ENCODE results near the gene ZNF787. TPM values are rescaled to one million over a fixed set of nuclear protein-coding genes. Genes with fewer than 3 reads are reported as not detected.

Gene ZNF787
- total and polyA plus RNA-seq, 2 of the 13 experiments (the other 11 are each of a cell fraction or from before 2014, with no cell fraction given), result 15.1 to 42.8 TPM

DNA sequence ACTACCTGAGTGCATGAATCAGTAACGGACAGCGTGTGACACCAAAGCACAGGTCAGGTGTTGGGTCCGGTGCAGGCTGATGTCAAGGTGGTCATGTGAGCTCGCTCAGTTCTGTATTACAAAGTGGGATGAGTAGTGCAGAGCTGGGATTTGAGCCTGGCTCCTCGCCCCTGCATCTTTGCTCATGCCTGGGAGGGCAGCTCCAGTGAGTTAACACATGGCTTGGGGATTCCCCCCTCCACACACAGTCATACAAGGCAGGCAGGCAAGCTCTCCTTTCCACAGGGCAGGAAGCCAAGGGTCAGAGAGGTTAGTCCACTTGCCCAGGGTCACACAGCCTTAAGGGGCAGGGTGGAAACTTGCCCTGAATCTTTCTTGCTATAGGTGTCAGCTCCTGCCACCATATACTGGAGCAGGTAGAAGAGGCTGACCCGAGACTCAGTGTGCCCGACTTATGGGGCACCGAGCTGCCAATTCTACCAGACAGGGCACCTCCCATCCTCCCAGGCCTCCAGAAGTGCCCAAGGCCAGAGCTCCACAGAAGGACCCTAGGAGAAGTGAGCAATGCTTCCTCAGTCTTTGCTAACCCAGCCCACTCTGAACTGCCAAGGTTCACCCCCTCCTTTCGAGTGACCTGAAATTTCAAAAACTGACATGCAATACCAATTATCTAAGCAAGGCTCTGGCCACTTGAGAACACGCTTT is 35.4 kb downstream of the ZNF787 start (continued):
- no peak for TF ChIP-seq ZBTB25 (CRISPR knock-in tag; IDR thresholded peaks at IDR 0.05)
- no peak for TF ChIP-seq ZNF816 (CRISPR knock-in tag; IDR thresholded peaks at IDR 0.05; ENCODE audit: borderline replicate concordance)
- no peak for TF ChIP-seq ZNF589 (CRISPR knock-in tag; conservative IDR thresholded peaks at IDR 0.05)
- TF ChIP-seq HDAC1 (CRISPR knock-in tag; IDR thresholded peaks at IDR 0.05), result no peak
- no peak for TF ChIP-seq ZC3H4 (CRISPR knock-in tag; IDR thresholded peaks at IDR 0.05; ENCODE audit: borderline replicate concordance)
- no peak for TF ChIP-seq ZSCAN22 (CRISPR knock-in tag; IDR thresholded peaks at IDR 0.05)
- TF ChIP-seq FOXM1 (CRISPR knock-in tag; IDR thresholded peaks at IDR 0.05), result no peak
- TF ChIP-seq ZNF768 (CRISPR knock-in tag; IDR thresholded peaks at IDR 0.05), result peak; percentile 99
- no peak for TF ChIP-seq CHD2 (IDR thresholded peaks at IDR 0.05; ENCODE audit: low read depth, low read length)
- TF ChIP-seq PAWR (CRISPR knock-in tag; IDR thresholded peaks at IDR 0.05; ENCODE audit: borderline replicate concordance), result no peak
- no peak for TF ChIP-seq ZNF703 (CRISPR knock-in tag; IDR thresholded peaks at IDR 0.05; ENCODE audit: borderline replicate concordance)
- no peak for TF ChIP-seq MLLT10 (CRISPR knock-in tag; IDR thresholded peaks at IDR 0.05)
- no peak for TF ChIP-seq ARNTL (CRISPR knock-in tag; IDR thresholded peaks at IDR 0.05)
- TF ChIP-seq PPARG (CRISPR knock-in tag; conservative IDR thresholded peaks at IDR 0.05), result no peak
- peak; percentile 95 for TF ChIP-seq ZMYM3 (CRISPR knock-in tag; IDR thresholded peaks at IDR 0.05)
- TF ChIP-seq ZBTB3 (CRISPR knock-in tag; IDR thresholded peaks at IDR 0.05; ENCODE audit: borderline replicate concordance, low read depth), result no peak
- no peak for TF ChIP-seq NFE2L1 (CRISPR knock-in tag; IDR thresholded peaks at IDR 0.05; ENCODE audit: borderline replicate concordance)
- TF ChIP-seq, protein P1, sequence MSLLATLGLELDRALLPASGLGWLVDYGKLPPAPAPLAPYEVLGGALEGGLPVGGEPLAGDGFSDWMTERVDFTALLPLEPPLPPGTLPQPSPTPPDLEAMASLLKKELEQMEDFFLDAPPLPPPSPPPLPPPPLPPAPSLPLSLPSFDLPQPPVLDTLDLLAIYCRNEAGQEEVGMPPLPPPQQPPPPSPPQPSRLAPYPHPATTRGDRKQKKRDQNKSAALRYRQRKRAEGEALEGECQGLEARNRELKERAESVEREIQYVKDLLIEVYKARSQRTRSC (CRISPR knock-in tag; IDR thresholded peaks at IDR 0.05; ENCODE audit: low read depth), result no peak
- TF ChIP-seq NFKBIZ (CRISPR knock-in tag; IDR thresholded peaks at IDR 0.05), result no peak
- no peak for TF ChIP-seq ZFAT (CRISPR knock-in tag; conservative IDR thresholded peaks at IDR 0.05)
- TF ChIP-seq, protein P2, sequence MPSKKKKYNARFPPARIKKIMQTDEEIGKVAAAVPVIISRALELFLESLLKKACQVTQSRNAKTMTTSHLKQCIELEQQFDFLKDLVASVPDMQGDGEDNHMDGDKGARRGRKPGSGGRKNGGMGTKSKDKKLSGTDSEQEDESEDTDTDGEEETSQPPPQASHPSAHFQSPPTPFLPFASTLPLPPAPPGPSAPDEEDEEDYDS (CRISPR knock-in tag; IDR thresholded peaks at IDR 0.05), result no peak
- TF ChIP-seq, protein P3, sequence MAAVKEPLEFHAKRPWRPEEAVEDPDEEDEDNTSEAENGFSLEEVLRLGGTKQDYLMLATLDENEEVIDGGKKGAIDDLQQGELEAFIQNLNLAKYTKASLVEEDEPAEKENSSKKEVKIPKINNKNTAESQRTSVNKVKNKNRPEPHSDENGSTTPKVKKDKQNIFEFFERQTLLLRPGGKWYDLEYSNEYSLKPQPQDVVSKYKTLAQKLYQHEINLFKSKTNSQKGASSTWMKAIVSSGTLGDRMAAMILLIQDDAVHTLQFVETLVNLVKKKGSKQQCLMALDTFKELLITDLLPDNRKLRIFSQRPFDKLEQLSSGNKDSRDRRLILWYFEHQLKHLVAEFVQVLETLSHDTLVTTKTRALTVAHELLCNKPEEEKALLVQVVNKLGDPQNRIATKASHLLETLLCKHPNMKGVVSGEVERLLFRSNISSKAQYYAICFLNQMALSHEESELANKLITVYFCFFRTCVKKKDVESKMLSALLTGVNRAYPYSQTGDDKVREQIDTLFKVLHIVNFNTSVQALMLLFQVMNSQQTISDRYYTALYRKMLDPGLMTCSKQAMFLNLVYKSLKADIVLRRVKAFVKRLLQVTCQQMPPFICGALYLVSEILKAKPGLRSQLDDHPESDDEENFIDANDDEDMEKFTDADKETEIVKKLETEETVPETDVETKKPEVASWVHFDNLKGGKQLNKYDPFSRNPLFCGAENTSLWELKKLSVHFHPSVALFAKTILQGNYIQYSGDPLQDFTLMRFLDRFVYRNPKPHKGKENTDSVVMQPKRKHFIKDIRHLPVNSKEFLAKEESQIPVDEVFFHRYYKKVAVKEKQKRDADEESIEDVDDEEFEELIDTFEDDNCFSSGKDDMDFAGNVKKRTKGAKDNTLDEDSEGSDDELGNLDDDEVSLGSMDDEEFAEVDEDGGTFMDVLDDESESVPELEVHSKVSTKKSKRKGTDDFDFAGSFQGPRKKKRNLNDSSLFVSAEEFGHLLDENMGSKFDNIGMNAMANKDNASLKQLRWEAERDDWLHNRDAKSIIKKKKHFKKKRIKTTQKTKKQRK (IDR thresholded peaks at IDR 0.05; ENCODE audit: low read length), result no peak
- TF ChIP-seq ATRX (CRISPR knock-in tag; IDR thresholded peaks at IDR 0.05; ENCODE audit: borderline replicate concordance), result no peak

All from HepG2 (cell line).